Kidney (tissue), 14 donors: ENCODE data around the gene SHPK. TPM values are rescaled to one million over a fixed set of nuclear protein-coding genes. Genes with fewer than 3 reads are reported as not detected.

Source experiments
- DNase-seq, 5 donors: peaks; one replicate each; pipeline ENCODE4 v3.0.0-alpha.2; 2013 to 2020
- FAIRE-seq: peaks from 2 replicates; lab custom pipeline; 2012; peaks lifted over from hg19 to GRCh38; lab: Jason Lieb, UNC
- H3K27ac ChIP-seq, 2 donors: one replicate each; pipeline ENCODE4 v1.7.0; 2013; ENCODE audit warnings: low read depth in 2 of 2, low read length in 2 of 2, inconsistent platforms in 1 of 2
- H3K27me3 ChIP-seq: one replicate; pipeline ENCODE4 v1.7.1; 2013; ENCODE audit warnings: low read length, inconsistent platforms; ENCODE audit not compliant: control insufficient read depth, insufficient read depth
- H3K36me3 ChIP-seq, 3 donors: one replicate each; pipeline versions ENCODE4 v1.7.0 to v1.7.1; 2013; ENCODE audit warnings: low read length in 3 of 3, control low read depth in 1 of 3, inconsistent platforms in 1 of 3; ENCODE audit not compliant: insufficient read depth in 3 of 3, control insufficient read depth in 2 of 3
- H3K4me1 ChIP-seq, 3 donors: one replicate each; pipeline versions ENCODE4 v1.7.0 to v1.7.1; 2013; ENCODE audit warnings: low read length in 3 of 3, inconsistent platforms in 1 of 3, low read depth in 1 of 3; ENCODE audit not compliant: control insufficient read depth in 2 of 3, insufficient read depth in 2 of 3
- H3K4me3 ChIP-seq, 3 donors: one replicate each; pipeline versions ENCODE4 v1.7.0 to v1.8.1; 2013; ENCODE audit warnings: low read length in 3 of 3, control low read depth in 1 of 3, inconsistent platforms in 1 of 3
- H3K9ac ChIP-seq, 3 donors: one replicate each; pipeline versions ENCODE4 v1.7.0 to v1.7.1; 2013; ENCODE audit warnings: low read length in 3 of 3, control low read depth in 1 of 3, inconsistent platforms in 1 of 3
- H3K9me3 ChIP-seq, 3 donors: one replicate each; pipeline versions ENCODE4 v1.7.0 to v1.7.1; 2013; ENCODE audit warnings: low read length in 3 of 3, control low read depth in 1 of 3, inconsistent platforms in 1 of 3; ENCODE audit not compliant: control insufficient read depth in 2 of 3, insufficient read depth in 1 of 3
- intact Hi-C: fragments of 100-400 bp; cut with DNase I; formaldehyde crosslinking; loops from one replicate; pipeline ENCODE4 v1.11.1; 2022
- polyA plus RNA-seq: library from polyadenylated mRNA; stranded (reverse); fragments of 350-450 nt; fragmentation: Illumina TruSeq; extraction: RNeasy Lipid Tissue Mini Kit (QIAGEN cat#74804); gene quantifications from one replicate; pipeline ENCODE4 v1.2.3, GENCODE V29; 2014; ENCODE audit warnings: low read depth, low replicate concordance; ENCODE audit not compliant: insufficient read depth
- total RNA-seq: library from RNA; stranded (reverse); fragmentation: NEBNext Ultra II Directional; extraction: Animal tissue kit (Norgen Biotek cat#: 25700); gene quantifications from one replicate; pipeline ENCODE4 v1.2.1, GENCODE V29; 2021
- TF ChIP-seq, protein P1 (sequence below): IDR thresholded peaks from 3 replicates; pipeline ENCODE4 v1.5.1; 2012; ENCODE audit warnings: mild to moderate bottlenecking, moderate library complexity, borderline replicate concordance; ENCODE audit not compliant: insufficient read depth; ENCODE audit errors: extremely low read depth
- donor health status: control.
- donor health status: control.
- donor health status: control.
- donor health status: control.
- donor health status: control.
- donor health status: DM: yes; HTN: yes; CAD: no.
- donor health status: Normal renal cell carcinoma (clear cell type).

The SHPK gene
- total and polyA plus RNA-seq, 2 donors from 2014 or later = 9.2 to 17.5 TPM

DNA sequence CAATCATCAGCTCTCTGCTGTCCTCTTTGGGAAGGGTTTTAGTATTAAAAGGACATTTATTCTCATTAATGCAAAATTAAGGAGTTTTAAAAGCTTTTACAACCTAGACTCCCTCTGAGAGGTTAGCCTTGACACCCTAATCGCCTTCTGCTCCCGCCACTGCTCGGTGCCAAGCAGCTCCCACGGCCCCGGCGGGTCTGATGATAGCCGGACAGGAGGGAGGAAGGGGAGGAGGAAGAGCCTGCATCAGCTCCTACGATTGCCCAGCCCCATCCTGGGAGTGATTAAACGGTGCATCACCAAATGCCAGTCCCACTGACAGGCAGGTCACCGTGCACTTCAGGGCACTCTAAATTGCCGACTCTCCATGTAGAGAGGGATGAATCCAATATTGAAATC lies 8.3 kb downstream of the SHPK start:
- Histone ChIP-seq H3K4me3 (no peak overlapping the region), H3K27me3 (no peaks in the 10 kb centered on the region), H3K9ac (no peak overlapping the region), H3K27ac (no peak overlapping the region), H3K9me3 (no peaks in the 10 kb centered on the region), H3K4me1 (no peaks in the 10 kb centered on the region), H3K36me3 (peaks cover 2 to 35% (median 30%) of the 10 kb centered on the region in 3 donors)
- TF ChIP-seq, protein P1, sequence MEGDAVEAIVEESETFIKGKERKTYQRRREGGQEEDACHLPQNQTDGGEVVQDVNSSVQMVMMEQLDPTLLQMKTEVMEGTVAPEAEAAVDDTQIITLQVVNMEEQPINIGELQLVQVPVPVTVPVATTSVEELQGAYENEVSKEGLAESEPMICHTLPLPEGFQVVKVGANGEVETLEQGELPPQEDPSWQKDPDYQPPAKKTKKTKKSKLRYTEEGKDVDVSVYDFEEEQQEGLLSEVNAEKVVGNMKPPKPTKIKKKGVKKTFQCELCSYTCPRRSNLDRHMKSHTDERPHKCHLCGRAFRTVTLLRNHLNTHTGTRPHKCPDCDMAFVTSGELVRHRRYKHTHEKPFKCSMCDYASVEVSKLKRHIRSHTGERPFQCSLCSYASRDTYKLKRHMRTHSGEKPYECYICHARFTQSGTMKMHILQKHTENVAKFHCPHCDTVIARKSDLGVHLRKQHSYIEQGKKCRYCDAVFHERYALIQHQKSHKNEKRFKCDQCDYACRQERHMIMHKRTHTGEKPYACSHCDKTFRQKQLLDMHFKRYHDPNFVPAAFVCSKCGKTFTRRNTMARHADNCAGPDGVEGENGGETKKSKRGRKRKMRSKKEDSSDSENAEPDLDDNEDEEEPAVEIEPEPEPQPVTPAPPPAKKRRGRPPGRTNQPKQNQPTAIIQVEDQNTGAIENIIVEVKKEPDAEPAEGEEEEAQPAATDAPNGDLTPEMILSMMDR = no peak
- DNase-seq (no peak), FAIRE-seq (no peak)
- intact Hi-C loops = no loop called here

DNA sequence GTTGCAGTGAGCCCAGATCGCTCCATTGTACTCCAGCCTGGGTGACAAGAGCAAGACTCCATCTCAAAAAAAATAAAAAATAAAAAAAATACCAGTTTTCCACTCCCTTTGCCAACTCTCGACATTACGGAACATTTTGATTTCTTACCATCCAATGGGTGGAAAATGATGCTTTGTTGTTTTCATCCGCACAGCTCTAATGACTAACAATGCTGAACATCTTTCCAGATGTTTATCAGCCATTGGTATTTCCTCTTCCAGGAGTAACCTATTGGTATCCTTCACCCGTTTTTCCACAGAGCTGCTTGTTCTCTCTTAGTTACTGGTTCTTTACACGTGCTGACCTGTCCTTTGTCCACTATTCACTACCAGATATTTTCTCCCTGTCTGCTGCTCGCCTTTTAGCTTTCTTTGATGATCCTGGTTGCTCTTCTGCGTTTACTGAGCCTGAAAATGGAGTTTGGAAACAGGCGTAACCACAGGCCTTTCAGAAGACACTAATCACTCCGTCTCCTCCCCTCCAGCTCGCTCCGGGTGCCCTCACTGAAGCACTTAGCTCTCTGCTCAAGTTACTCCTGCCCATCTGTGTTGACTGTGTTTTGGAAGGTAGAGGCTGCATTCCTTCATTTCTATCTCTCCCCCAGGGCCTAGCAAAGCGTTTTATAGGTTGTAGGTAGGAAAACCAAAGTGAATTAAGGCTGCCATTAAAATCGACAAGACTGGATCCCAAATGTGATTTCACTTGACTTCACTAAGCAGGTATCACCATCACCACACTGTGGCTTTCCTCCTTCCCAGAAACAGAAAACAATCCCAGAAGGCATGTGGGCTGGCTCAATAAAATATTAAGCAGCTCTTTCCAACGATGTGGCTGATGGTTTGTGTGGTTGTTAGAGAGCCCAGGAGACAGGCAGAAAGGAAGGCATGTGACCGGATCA lies 8.9 kb downstream of the SHPK start:
- FAIRE-seq (no peak), DNase-seq (peak in 2 of 5 donors; percentile 12 to 17)
- Histone ChIP-seq H3K36me3 (peaks cover 2 to 39% (median 31%) of the 10 kb centered on the region in 3 donors), H3K9me3 (no peaks in the 10 kb centered on the region), H3K27me3 (no peaks in the 10 kb centered on the region), H3K4me1 (no peaks in the 10 kb centered on the region), H3K9ac (no peak overlapping the region), H3K27ac (no peak overlapping the region), H3K4me3 (no peak overlapping the region)
- TF ChIP-seq, protein P1 = no peak
- intact Hi-C loops = no loop called here

DNA sequence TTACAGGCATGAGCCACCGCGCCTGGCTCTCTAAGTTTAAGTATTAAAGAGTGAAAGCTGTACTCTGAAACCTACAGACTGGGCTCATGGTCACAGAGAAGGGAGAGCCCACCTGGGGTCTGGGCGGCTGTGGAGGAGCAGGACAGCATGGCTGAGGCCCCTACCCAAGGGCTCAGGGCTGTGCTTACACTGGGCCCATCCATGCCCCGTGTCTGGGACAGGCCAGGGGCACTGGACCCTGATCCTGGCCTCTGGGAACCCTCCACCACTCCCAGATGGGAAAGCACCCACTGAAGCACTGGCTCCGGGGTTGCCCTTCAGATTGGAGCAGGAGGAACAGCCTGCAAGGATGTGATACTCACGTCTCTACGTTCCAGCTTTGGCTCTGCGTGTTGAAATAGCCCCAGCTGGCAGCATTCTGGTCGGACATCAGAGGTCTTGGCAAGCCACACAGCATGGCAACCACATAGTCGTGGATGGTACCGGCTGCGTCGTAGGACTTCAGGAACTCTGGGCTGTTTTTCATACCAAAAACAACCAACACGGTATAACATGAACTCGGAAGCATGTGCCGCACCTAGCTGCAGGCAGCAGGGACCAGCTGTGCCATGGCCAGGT lies 13.0 kb downstream of the SHPK start:
- Histone ChIP-seq H3K27me3 (no peaks in the 10 kb centered on the region), H3K9ac (no peak overlapping the region), H3K27ac (no peak overlapping the region), H3K9me3 (no peaks in the 10 kb centered on the region), H3K4me3 (no peak overlapping the region), H3K4me1 (no peaks in the 10 kb centered on the region), H3K36me3 (peaks cover 0 to 37% (median 37%) of the 10 kb centered on the region in 3 donors)
- TF ChIP-seq, protein P1 = no peak
- DNase-seq = no peak
- intact Hi-C loops = no loop called here
- FAIRE-seq = no peak
